PC-9 (cell line): ENCODE results near the gene KLK12. TPM values are rescaled to one million over a fixed set of nuclear protein-coding genes. Genes with fewer than 3 reads are reported as not detected.
A peak's percentile ranks its signal among the peaks of the same experiment; 100 is the strongest.

Source experiments
- BruUV-seq: library from RNA; stranded (reverse); fragments of 400-500 nt; replicated peaks from 2 replicates; lab custom pipeline; 2021; lab: Mats Ljungman, UMichigan
- CTCF ChIA-PET: fragments of 300-600 bp; sonication (Branson Sonifier 250); formaldehyde crosslinking; loops from one replicate; lab custom pipeline; 2022; ENCODE audit warnings: antibody characterized with exemption; lab: Charles Lee
- POLR2A ChIA-PET: fragments of 300-600 bp; sonication (Branson Sonifier 250); formaldehyde crosslinking; loops from one replicate; lab custom pipeline; 2022; ENCODE audit warnings: antibody characterized with exemption; ENCODE audit not compliant: unreplicated experiment; lab: Charles Lee
- DNase-seq, 2 experiments: peaks; one replicate each; pipeline versions ENCODE4 v3.0.0 to v3.0.0-alpha.2; 2015 to 2022; ENCODE audit warnings: mixed read lengths in 1 of 2
- H2AFZ ChIP-seq: fragments of 200-600 bp; sonication (generic); 2 replicates; pipeline ENCODE4 v1.8.1; 2017; ENCODE audit warnings: antibody characterized with exemption
- H3F3A ChIP-seq: fragments of 200-600 bp; sonication (generic); 2 replicates; pipeline ENCODE4 v1.8.1; 2017; ENCODE audit warnings: antibody characterized with exemption, mild to moderate bottlenecking, low read depth; ENCODE audit not compliant: insufficient read depth
- H3K27ac ChIP-seq: fragments of 200-600 bp; sonication (generic); 2 replicates; pipeline ENCODE4 v1.6.1; 2016; ENCODE audit warnings: mixed run types
- H3K27me3 ChIP-seq: fragments of 200-600 bp; sonication (generic); 2 replicates; pipeline ENCODE4 v1.6.1; 2016; ENCODE audit warnings: low read depth, mixed run types; ENCODE audit not compliant: insufficient read depth
- H3K36me3 ChIP-seq: fragments of 200-600 bp; sonication (generic); 2 replicates; pipeline ENCODE4 v1.6.1; 2016; ENCODE audit warnings: low read depth, mixed run types
- H3K4me1 ChIP-seq: fragments of 200-600 bp; sonication (generic); replicated peaks from 2 replicates; pipeline ENCODE4 v1.6.1; 2016; ENCODE audit warnings: mixed run types; ENCODE audit not compliant: insufficient read depth
- H3K4me2 ChIP-seq: fragments of 200-600 bp; sonication (generic); 2 replicates; pipeline ENCODE4 v1.6.1; 2017; ENCODE audit warnings: mixed run types
- H3K4me3 ChIP-seq: fragments of 200-600 bp; sonication (generic); 2 replicates; pipeline ENCODE4 v1.6.1; 2016; ENCODE audit warnings: mixed run types
- H3K79me2 ChIP-seq: fragments of 200-600 bp; sonication (generic); 2 replicates; pipeline ENCODE4 v1.6.1; 2017; ENCODE audit warnings: low read depth, mixed run types
- H3K9me2 ChIP-seq: fragments of 200-600 bp; sonication (generic); 2 replicates; pipeline ENCODE4 v1.8.1; 2017; ENCODE audit warnings: mild to moderate bottlenecking; ENCODE audit not compliant: insufficient read depth
- H3K9me3 ChIP-seq: fragments of 200-600 bp; sonication (generic); 2 replicates; pipeline ENCODE4 v1.8.1; 2016; ENCODE audit warnings: low read depth; ENCODE audit not compliant: insufficient read depth
- H4K20me1 ChIP-seq: fragments of 200-600 bp; sonication (generic); 2 replicates; pipeline ENCODE4 v1.8.1; 2017; ENCODE audit not compliant: insufficient read depth
- CTCF ChIP-seq: fragments of 200-600 bp; sonication (generic); conservative IDR thresholded peaks from 2 replicates; pipeline ENCODE4 v1.6.1; 2017; ENCODE audit warnings: mixed run types, antibody characterized with exemption, mild to moderate bottlenecking, moderate library complexity
- EZH2 ChIP-seq: fragments of 200-600 bp; sonication (generic); IDR thresholded peaks from 2 replicates; pipeline ENCODE4 v1.8.0; 2017; ENCODE audit warnings: antibody characterized with exemption, low read depth
- intact Hi-C: fragments of 100-400 bp; cut with micrococcal nuclease; formaldehyde crosslinking; loops from one replicate; pipeline ENCODE4 v1.10.0; 2022; ENCODE audit not compliant: unreplicated experiment
- total RNA-seq: library from RNA; stranded (reverse); gene quantifications from 2 replicates; pipeline ENCODE4 v1.2.3, GENCODE V29; 2021

Gene KLK12
- total RNA-seq, 1 experiment from 2014 or later = not detected

GRCh38 chr19:50979758-50980157 is 55.0 kb downstream of the KLK12 start:
- no peaks in the 10 kb centered on the region for H4K20me1 ChIP-seq
- H3K36me3 ChIP-seq = peaks cover 14% of the 10 kb centered on the region; the same call in 1 of the 2 replicates
- no peak overlapping the region for H2AFZ ChIP-seq
- no peaks in the 10 kb centered on the region for H3K27me3 ChIP-seq
- no peaks in the 10 kb centered on the region for H3K9me2 ChIP-seq
- peaks cover 17% of the 10 kb centered on the region; the same call in 1 of the 2 replicates for H3F3A ChIP-seq
- BruUV-seq = no TSS peak
- H3K4me1 ChIP-seq = peaks cover 32% of the 10 kb centered on the region
- ChIA-PET POLR2A (no interaction called here), CTCF (interaction anchor here (0.7 kb wide), 1 partner anchor 184 kb away, joined by 8 read pairs; no protein-coding TSS in a partner anchor)
- no peaks in the 10 kb centered on the region for H3K79me2 ChIP-seq
- TF ChIP-seq CTCF = no peak
- TF ChIP-seq EZH2 = no peak
- peak overlapping the region; percentile 72 for H3K27ac ChIP-seq
- H3K4me2 ChIP-seq = peak overlapping the region; percentile 53
- no peaks in the 10 kb centered on the region for H3K9me3 ChIP-seq
- no peak overlapping the region for H3K4me3 ChIP-seq
- DNase-seq = no peak
- intact Hi-C loops = no loop called here

Other genes starting within 250 kb of the KLK12 start
- not detected in 2 replicates for gene ACP4, start 244.6 kb downstream of the KLK12 start, total RNA-seq
- gene KLK1, start 211.2 kb downstream of the KLK12 start, total RNA-seq = not detected in 2 replicates
- not detected in 2 replicates for gene KLK15, start 201.4 kb downstream of the KLK12 start, total RNA-seq
- not detected in 2 replicates for gene KLK3, start 180.1 kb downstream of the KLK12 start, total RNA-seq
- gene KLK2, start 161.6 kb downstream of the KLK12 start, total RNA-seq = not detected in 2 replicates
- gene KLK4, start 123.6 kb downstream of the KLK12 start, total RNA-seq = not detected in 2 replicates
- 405 and 412 TPM in 2 replicates for gene KLK5, start 82.0 kb downstream of the KLK12 start, total RNA-seq
- 490 and 581 TPM in 2 replicates for gene KLK6, start 65.4 kb downstream of the KLK12 start, total RNA-seq
- gene KLK7, start 51.1 kb downstream of the KLK12 start, total RNA-seq = 98.1 and 138 TPM in 2 replicates
- 120 and 128 TPM in 2 replicates for gene KLK8, start 33.4 kb downstream of the KLK12 start, total RNA-seq
- gene KLK10, start 15.3 kb downstream of the KLK12 start, total RNA-seq = 28.0 and 28.9 TPM in 2 replicates
- 1.5 and 1.6 TPM in 2 replicates for gene KLK11, start 8.4 kb downstream of the KLK12 start, total RNA-seq
- not detected in 2 replicates for gene KLK13, start 30.1 kb upstream of the KLK12 start, total RNA-seq
- 0.35 and 0.57 TPM in 2 replicates for gene KLK14, start 47.9 kb upstream of the KLK12 start, total RNA-seq
- gene CTU1, start 73.4 kb upstream of the KLK12 start, total RNA-seq = 7.2 and 12.6 TPM in 2 replicates
- not detected in 2 replicates for gene SIGLEC9, start 89.9 kb upstream of the KLK12 start, total RNA-seq
- gene SIGLEC7, start 107.3 kb upstream of the KLK12 start, total RNA-seq = not detected in 2 replicates
- not detected in 2 replicates for gene CD33, start 190.1 kb upstream of the KLK12 start, total RNA-seq
- gene SIGLECL1, start 216.1 kb upstream of the KLK12 start, total RNA-seq = not detected in 2 replicates